HG03108 (cell line): ENCODE measurements around the gene PSMD5.

Experiments
- ATAC-seq: cut with Tn5 transposase; IDR thresholded peaks from one replicate; pipeline ENCODE4 v1.9.1; 2021; ENCODE audit warnings: moderate library complexity; ENCODE audit not compliant: unreplicated experiment

The PSMD5 gene

DNA sequence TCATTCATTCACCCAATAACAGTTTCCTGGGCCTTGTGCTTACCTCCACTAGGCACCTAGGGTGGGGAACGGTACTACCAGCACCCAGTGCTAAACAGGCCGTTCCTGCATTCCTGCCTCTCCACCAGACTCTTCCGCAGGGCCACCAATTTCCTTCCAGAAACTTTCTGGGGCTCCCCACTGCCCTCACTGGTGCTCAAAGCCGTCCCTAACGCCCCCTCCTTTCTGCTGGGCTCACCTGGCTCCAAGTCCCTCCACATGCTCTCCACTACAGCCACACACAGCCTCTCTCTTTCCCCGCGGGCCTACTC lies 32.9 kb upstream of the PSMD5 start:
- ATAC-seq: no peak

DNA sequence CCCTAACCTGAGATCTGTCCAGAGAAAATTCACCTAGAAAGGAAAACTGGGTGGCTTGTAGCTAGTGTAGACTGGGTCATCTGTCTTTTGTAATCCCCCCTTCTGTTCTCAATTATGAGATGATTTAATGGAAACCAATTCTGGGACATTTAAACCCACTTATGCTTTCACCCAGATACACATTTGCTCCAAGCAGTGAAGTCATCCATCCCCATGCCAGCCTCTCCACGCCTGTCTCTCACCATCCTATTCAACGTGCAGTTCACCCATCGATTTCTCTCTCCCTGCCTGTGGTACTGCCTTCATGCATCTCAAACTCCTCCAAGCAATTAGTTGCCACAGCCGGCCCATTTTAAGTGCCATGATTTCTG lies 32.5 kb upstream of the PSMD5 start:
- ATAC-seq: no peak

DNA sequence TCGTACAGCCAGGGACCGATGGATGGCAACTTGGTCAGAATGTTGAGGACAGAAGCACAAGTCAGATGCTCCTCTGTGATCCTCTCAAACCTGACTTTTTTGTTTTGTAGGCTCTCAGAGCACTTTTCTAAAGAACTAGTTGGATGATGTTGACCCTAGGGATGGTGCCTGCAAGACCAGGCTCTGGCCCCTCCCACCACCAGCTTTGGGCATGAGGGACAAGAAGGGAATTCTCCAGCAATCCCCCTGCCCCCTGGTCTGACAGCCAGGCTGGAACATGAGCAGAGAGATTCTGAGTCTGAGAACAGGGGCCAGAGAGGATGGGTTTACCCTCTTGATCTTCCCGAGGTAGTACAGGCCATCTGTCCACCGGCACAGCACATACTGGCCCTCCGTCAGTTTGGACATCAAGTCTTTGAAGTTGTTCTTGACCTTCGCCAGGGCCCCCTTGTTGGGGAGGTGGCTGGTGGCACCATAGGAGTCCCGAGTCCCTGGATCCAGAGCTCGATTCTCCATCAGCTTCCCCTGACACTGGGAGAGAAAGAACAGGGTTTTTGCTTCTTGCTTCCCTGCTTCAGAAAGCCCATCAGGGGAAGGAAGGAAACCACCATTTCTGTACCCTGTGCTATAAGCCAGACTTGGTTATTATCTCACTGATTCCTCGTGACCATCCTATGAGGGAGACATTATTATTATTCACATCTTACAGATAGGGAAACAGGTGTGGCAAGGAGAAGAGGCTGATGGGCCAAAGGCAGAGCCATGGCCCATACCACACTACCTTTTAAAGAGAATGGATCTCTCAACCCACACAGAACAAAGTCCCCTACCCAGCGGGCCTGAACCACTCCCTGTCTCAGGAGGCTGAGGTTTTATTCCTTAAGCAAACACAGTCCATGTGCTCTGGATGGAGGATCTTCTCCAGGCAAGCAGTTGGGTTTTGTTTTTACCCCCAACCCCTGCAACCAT lies 31.8 kb upstream of the PSMD5 start:
- no peak for ATAC-seq

DNA sequence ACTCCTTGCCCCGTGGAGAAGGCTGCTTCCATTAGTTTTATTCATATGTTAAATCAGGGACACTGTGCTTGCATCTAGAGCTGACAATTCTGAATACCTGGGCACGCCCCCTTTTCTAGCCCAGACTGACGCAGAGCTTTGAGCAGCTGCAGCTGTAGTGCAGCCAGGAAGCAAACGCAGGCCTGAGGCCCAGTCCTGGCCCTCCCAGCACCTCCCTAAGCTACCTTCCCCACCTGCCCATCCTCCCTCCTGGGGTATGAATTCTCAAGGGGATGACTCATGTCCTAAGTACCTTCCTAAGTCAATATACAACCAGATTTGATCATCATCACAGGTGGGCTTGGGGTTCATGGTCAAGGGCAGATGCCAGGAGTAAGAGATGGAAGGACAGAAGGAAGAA lies 30.8 kb upstream of the PSMD5 start:
- ATAC-seq: no peak

DNA sequence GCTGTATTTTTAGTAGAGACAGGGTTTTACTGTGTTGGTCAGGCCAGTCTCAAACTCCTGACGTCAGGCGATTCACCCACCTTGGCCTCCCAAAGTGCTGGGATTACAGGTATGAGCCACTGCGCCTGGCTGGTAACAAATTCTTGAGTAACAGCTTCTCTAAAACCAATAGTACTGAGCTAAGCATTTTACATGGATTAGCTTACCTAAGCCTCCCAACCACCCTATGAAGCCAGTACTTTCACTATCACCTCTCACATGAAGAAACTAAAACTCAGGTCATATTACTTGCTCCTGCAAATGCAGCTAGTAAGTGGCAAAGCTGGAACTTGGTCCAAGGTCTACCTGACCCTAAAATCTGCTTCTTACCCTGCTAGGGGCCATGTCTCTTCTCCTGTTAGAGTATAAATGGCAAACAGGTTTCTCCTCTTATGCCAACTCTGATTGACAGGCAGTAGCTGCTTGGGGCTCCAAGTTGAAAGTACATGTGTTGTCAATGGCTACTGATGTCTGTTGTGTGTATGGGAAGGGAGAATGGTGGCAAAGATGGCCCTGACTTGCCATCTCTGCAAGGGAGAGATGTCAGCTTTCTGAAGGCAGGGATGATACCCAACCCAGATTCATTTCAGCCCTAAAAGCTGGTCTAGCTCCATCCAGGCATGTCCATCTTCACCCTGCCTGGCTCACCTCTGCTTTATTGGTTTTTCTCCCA lies 30.2 kb upstream of the PSMD5 start:
- ATAC-seq: no peak

DNA sequence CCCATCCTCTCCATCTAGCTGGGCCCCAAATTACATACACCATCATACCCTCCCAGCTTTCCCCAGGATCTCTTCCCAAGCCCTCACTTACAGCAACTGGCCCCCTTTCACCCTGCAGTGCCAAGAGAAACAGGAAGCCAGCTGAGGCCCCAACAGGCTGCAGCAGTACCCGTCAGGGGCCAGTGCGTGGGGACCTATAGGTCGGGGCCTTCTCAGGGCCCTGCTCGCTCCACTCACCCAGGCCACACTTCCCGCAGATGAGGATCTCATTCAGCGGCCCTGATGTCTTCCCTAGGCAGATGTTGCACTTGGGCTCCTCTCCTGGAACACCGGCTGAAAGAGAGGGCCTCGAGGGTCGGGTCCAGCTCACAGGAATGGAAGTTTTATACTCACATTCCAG lies 27.5 kb upstream of the PSMD5 start:
- no peak for ATAC-seq

DNA sequence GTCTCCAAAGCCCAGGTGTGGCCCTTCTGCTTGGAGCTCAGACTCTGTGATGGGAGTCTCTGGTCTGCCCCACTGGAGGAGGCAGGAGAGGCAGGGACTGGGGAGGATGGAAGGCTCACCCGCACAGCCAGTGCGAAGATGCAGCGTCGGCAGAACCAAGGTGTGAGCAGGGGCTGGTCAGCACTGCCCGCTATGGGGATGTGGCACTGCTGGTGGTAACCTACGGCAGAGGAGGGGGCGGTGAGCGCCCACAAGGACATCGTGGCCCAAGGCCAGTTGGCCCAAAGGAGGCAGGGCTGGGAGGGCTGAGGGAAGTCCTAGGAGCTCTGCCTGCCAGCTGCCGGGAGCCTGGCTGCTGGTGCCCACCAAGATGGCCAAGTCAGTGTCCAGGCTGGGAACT lies 27.0 kb upstream of the PSMD5 start:
- no peak for ATAC-seq

DNA sequence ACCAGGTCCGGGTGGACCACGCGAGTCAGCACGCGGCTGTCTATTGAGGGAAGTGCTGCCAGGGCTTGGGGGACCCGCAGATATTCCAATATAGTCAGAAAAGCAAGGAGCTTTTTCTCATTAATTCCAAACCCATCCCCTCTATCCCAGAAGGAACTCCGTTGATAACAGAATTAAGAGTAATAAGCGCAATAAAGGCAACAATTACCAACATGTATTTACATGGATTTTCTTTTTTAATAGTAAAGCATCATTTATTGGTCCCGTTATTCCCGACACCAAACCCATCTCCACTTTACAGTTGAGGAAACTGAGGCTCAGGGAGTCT lies 26.6 kb upstream of the PSMD5 start:
- no peak for ATAC-seq

DNA sequence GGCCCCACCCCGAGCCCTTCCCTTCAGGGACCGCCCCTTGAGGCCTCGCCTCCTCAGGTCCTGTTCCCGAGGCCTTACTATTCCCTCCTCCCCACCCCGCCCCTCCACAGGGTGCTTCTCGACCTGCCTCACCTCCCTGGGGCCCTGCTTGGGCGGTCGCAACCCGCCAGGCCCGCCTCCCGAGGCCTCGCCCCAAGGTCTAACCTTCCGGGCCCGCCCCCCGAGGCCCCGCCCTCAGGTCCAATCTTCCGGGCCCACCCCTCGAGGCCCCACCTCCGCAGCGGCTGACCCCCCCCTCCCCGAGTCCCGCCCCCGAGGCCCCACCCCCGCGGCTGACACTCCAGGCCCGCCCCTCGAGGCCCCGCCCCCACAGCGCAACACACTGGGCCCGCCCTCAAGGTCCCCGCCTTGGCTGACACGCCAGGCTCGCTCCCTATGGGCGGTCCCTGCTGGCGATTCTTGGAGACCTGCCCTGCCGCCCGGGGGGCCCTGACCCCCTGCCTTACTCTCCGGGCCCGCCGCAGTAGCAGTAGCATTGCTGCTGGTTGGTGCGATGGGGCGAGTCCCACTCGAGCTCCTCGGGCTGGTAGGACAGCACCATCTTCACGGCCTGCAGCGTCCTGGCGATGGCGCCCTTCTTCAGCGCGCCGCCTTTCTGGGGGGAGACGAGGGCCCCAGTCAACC lies 26.1 kb upstream of the PSMD5 start:
- peak; percentile 83 for ATAC-seq

DNA sequence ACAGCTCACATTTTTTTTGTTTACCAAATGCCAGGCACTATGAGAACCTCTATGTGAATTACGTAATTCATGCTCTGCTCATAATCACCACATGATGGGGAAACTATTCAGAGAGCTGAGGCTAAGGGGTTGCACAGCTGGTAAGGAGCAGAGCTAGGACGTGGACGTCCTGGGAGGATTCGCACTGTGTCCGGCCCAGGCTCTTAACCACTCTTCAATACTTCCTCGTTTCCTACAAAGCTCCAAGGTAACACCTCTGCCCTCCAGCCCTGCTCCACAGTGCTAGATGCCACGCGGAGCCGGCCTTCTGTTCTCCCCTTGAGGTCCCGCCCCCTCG lies 25.6 kb upstream of the PSMD5 start:
- no peak for ATAC-seq

DNA sequence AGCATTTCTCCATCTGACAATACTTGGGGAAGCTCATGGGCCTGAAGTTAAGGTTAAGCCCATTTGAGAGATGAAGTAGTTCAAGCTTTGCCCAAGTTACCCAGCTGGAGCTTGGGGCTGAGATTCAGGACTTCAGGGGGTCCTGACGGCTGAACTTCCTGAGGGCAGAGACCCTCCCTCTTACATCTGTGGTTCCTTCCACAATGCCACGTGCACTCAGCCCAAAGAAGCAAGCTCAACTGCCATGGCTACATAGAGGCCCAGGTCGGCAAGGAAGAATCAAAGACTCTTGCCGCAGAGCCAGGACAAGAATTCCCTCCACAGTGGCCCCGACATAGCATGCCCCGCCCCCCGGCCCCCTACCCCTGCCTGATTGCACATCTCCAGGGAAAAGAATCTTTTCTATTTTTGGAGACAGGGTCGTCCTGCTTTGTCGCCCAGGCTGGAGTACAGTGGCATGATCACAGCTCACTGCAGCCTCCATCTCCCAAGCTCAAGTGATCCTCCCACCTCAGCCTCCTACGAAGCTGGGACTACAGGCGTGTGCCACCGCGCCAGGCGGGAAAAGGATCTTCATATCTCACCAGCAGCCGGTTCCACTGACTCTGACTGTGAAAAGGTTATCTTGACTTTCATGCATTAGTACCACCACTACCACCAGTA lies 25.1 kb upstream of the PSMD5 start:
- no peak for ATAC-seq

DNA sequence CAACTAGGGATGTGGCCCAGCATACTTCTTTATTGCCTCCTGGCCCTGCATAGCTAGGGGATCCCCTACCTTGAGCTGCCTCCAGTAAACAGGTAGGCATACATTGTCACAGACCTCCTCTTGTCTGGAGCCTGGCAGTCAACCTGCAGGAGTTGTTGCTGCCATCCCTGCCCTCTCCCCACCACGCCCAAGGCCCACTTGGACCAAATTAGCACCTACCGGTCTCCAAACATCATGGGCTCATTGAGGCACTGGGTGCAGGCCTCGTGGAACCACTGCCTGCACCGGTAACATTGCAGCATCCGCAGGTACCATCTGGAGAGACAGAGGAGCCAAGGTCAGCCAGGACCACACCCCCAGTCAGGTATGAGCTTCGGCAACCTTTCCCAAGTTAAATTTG lies 23.9 kb upstream of the PSMD5 start:
- no peak for ATAC-seq

DNA sequence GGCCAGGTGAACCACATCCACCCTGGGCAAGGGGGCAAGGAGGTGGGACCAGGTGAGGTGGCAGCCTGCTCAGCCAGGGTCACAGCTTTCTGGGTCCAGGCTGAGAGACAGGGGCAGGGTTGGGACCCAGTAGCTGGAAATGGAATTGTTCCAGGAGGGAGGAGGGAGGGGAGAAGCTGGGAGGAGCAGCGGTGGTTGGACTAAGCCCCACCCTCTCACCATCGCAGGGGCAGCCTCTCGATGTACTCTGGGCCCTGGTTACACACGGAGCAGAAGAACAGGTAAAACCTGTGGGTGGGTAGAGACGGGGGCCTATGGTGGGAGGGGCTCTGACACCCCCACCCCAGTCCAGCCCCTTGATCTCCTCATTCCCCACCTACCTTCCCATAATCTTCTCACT lies 23.1 kb upstream of the PSMD5 start:
- no peak for ATAC-seq

DNA sequence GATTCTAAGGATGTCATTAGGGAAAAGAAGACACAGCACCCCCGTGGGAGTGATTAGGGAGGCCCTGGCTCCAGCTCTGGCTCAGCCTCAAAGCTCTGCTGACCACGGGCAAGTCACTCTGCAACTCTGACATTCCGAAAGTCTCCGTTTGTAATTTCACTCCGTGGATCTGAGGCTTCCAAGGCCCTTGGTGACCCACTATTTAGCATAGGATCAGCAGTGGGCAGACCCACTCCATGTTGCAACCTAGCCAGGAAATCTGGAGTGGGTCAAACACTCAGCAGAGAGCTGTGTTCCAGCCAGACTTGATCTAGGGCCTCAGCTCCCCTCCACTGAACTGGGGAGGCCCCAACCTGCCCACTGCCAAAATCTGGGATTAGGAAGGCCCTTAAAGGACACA lies 22.5 kb upstream of the PSMD5 start:
- no peak for ATAC-seq

DNA sequence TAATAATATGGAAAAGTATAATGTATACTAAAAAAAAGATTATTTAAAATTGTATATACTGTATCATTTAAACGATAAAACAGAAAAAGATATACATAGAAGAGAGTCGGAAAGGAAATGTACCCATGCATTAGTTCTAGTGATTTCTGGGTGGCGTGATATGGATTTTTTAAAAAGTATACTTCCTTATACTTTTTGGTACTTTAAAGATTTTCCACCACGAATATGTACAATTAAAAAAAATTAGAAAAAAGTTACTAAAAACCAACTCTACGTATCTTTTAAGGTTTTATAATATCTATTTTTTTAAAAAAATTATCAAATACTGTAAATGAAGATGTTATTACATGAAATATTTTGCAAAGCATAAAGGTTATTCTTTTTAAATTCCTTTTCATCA lies 22.0 kb upstream of the PSMD5 start:
- no peak for ATAC-seq

DNA sequence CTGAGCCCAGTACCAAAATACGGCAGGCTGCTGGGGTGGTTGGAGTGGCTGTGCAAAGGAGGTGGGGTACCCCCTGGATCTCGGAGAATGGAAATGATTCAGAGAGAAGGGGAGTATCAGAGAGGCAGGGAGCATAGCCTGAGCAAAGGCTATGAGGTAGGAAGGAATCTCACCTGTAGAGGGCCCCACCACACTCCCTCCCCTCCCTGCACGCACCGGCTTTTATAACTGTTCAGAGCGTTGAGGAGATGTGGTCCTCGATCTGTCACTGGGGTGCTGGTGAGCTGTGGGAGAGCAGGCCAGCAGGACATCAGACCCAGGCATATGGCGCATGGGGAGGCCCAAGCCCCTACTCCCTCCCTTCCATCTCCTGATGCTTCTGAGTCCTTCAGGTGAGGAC lies 21.1 kb upstream of the PSMD5 start:
- no peak for ATAC-seq

DNA sequence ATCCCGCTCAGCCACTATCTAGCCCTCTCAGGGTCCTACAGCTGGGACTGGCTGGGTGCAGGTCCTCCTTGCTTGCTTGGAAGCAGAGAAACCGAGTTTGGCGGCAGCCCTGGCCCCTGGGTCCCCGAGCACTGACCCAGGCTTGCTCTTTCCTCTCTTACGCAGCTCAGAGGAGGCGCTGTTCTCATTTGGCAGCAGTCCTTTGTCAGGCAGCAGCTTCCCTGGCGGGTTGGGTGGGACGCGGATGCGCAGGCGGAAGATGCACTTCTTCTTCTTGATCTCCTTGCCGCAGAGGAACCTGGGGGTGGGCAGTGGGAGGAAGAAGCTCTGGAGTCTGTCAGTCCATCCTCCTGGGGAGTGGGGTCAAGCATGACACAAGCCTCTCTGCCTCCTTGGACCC lies 19.7 kb upstream of the PSMD5 start:
- ATAC-seq: no peak

DNA sequence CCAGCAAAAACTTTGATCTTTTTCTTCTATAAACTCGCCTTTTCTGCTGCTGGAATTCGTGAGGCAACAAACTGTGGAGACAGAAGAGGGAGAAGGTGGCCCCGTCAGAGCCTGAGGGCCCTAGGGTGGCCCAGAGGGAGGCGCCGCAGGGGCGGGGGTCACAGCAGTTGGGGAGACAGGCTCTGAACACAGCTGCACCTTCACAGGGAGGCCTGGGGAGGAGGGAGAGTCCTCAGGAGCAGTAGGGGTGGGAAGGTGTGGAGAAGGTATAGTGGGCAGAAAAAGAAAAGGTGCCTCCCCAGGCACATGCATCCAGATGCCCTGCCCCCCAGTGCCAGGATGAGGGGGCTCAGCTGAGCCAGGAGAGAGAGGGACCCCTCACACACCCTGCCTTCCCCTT lies 19.2 kb upstream of the PSMD5 start:
- ATAC-seq: no peak

DNA sequence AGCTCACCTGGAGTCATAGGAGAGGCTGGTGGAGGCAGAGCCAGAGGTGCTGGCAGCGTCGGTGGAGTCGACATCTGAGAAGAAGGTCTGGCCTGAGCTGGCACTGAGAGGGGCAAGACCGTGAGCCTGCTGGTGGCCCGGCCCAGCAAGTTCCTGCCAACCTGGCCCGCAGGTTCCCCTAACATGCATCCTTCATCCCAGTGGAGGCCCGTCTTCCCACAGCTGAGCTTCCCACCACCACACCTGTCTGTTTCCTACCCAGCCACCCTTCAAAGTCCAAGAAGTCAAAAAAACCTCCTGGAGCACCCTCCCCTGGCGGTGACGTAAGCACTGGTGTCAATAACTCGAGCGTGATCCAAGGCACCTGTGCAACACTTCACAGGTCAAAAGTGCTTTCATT lies 17.4 kb upstream of the PSMD5 start:
- no peak for ATAC-seq

DNA sequence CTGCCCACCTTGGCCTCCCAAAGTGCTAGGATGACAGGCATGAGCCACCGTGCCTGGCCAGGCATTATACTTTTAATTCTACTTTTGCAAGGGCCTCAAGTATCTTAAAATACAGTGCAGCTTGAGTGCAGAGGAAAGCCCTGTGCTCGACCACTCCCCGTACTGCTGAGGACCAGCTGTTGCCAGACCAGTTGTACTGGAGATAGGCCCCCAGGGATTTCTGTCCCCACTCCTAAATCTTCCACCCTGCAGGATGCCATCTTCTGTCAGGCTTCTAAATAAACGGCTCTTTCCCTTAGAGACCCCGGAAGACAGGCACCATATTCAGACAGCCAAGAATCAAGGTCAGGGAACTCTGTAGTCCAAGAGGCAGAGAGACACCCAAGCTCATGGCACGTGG lies 16.6 kb upstream of the PSMD5 start:
- no peak for ATAC-seq

DNA sequence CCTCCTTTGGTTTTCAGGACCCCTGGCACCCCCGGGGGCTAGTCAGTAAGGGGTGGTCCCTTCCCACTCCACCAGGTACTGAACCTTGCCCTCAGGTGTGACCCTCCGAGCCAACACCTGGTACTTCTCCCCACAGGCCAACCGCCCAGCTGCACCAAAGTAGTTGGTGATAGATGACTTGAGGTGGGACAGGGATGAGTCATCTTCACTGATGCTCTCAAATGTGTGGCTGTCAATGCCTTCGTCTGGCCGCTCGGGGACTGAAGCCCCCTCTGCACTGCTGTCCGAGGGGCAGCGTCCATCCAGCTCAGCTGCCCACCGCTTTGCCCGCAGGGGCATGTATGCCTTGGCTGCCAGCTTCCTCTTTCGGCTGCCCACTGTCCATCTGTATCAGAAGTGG lies 15.2 kb upstream of the PSMD5 start:
- no peak for ATAC-seq

DNA sequence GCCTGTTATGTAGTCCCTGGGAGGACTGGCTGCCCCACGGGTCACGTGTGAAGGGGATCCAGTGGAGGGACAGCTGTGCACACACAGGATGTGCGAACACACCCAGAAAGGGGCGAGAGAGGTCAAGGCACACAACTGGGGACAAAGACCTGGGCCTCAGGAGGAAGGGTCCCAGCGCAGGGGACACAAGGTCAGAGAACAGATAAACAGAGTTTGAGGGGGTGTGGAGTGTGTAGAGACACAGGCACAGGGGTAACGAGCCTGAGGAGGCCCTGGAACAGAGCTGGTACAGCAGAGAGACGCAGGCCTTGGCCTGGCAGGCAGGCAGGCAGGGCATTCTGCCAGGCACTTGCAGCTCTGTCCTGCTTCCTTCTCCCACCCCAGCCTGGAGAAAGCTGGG lies 14.8 kb upstream of the PSMD5 start:
- ATAC-seq: no peak
